Measurements from ENCODE around the gene ESYT3.
"Not testable (repeated sequence)": the region's sequence is repeated elsewhere in the genome, so short reads cannot be mapped to it uniquely, and the experiment has no call there.

The ESYT3 gene

DNA sequence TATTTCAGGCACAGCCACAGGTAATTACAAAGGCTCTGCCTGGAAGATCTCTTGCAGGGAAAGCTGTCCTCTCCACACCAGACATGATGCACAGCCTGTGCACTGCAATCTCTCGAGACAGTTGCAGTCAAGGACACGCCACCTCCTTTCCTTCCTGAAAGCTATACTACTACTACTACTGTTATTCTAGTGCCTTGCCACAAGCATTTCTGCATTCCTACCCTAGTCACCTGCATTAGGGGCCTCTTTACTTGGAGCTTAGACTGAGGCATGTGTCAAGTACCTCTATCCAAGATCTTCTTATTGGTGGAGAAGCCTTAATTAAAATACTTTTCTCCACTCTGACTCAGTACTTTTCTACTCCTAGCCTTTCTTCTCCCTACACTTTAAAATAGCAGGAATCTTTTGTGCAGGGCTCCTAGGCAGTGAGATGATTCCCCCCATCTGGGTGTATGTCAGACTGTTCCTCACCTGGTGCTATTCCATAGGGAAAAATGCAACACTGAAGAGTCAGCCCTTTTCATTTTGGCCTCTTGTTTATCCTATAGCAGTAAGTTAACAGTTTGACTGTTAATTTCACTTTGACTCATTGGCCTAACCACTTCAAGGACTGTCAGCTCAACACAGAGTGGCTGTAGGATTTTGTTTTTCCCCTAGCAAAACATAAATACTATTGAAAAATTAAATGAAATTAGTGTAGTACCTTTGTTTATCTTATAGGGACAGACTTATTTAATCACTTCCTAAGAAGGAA, 78.9 kb downstream of the ESYT3 start:
- H3K23ac ChIP-seq (ENCODE audit: low read length in 2 of 2): no peak overlapping the region
- H3K14ac ChIP-seq (ENCODE audit: low read length in 2 of 2): no peak overlapping the region
- no peaks in the 10 kb centered on the region for H3K4me1 ChIP-seq (ENCODE audit: control insufficient read depth, insufficient read depth, low read depth, low read length)
- H4K8ac ChIP-seq (ENCODE audit: low read length): no peak overlapping the region
- no peak overlapping the region for H4K91ac ChIP-seq (ENCODE audit: low read length)
- H3K79me1 ChIP-seq (replicated peaks; ENCODE audit: low read length, poor library complexity, severe bottlenecking): peaks cover 2% of the 10 kb centered on the region
- H3K4me3 ChIP-seq (ENCODE audit: insufficient read depth in 1 of 2, low read depth in 1 of 2, low read length in 2 of 2): no peak overlapping the region
- no peak overlapping the region for H2BK5ac ChIP-seq (ENCODE audit: low read depth, low read length, poor library complexity, severe bottlenecking)
- no peak overlapping the region for H2AFZ ChIP-seq (ENCODE audit: low read depth, low read length)
- H3K9ac ChIP-seq (ENCODE audit: low read length): no peak overlapping the region
- H2BK15ac ChIP-seq (ENCODE audit: low read depth, poor library complexity, severe bottlenecking): no peak overlapping the region
- no peak overlapping the region for H2BK120ac ChIP-seq (ENCODE audit: low read depth, low read length)
- no peaks in the 10 kb centered on the region for H3K9me3 ChIP-seq (ENCODE audit: control insufficient read depth, low read length)
- no peaks in the 10 kb centered on the region for H3K36me3 ChIP-seq (ENCODE audit: control insufficient read depth in 1 of 2, insufficient read depth in 2 of 2, low read depth in 1 of 2, low read length in 2 of 2)
- no peak overlapping the region for H3K4me2 ChIP-seq (ENCODE audit: low read length, poor library complexity, severe bottlenecking)
- no peak overlapping the region for H2BK12ac ChIP-seq (ENCODE audit: low read length in 2 of 2)
- H3K27me3 ChIP-seq (ENCODE audit: control insufficient read depth in 1 of 2, insufficient read depth in 1 of 2, low read length in 2 of 2): no peaks in the 10 kb centered on the region
- WGBS: 96% methylated on average over 2 of the region's 2 CpGs
- H3K27ac ChIP-seq (ENCODE audit: low read length, poor library complexity, severe bottlenecking): no peak overlapping the region
- no peak for DNase-seq
- H3K18ac ChIP-seq (ENCODE audit: low read depth in 1 of 2, low read length in 2 of 2): no peak overlapping the region
- no peak overlapping the region for H2AK5ac ChIP-seq (ENCODE audit: low read length, severe bottlenecking)
- H3K4ac ChIP-seq (ENCODE audit: low read depth in 1 of 2, low read length in 2 of 2): no peak overlapping the region

DNA sequence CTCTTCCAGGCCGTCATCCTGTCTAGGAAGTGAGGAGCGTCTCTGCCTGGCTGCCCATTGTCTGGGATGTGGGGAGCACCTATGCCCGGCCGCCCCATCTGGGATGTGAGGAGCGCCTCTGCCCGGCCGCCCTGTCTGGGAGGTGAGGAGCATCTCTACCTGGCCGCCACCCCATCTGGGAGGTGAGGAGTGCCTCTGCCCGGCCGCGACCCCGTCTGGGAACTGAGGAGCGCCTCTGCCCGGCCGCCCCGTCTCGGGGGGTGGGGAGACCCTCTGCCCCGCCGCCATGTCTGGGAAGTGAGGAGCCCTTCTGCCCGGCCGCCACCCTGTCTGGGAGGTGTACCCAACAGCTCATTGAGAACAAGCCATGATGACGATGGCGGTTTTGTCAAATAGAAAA, 87.0 kb downstream of the ESYT3 start:
- not testable (repeated sequence) for H3K9ac ChIP-seq (ENCODE audit: low read length); H3K18ac ChIP-seq (ENCODE audit: low read depth in 1 of 2, low read length in 2 of 2); H3K27me3 ChIP-seq (ENCODE audit: control insufficient read depth in 1 of 2, insufficient read depth in 1 of 2, low read length in 2 of 2); H2AFZ ChIP-seq (ENCODE audit: low read depth, low read length); H2BK12ac ChIP-seq (ENCODE audit: low read length in 2 of 2); H4K91ac ChIP-seq (ENCODE audit: low read length); H3K4me2 ChIP-seq (ENCODE audit: low read length, poor library complexity, severe bottlenecking); H3K79me1 ChIP-seq (replicated peaks; ENCODE audit: low read length, poor library complexity, severe bottlenecking); H3K9me3 ChIP-seq (ENCODE audit: control insufficient read depth, low read length); H3K14ac ChIP-seq (ENCODE audit: low read length in 2 of 2); H2BK120ac ChIP-seq (ENCODE audit: low read depth, low read length); H2BK5ac ChIP-seq (ENCODE audit: low read depth, low read length, poor library complexity, severe bottlenecking); H3K23ac ChIP-seq (ENCODE audit: low read length in 2 of 2); H3K4me1 ChIP-seq (ENCODE audit: control insufficient read depth, insufficient read depth, low read depth, low read length); H3K36me3 ChIP-seq (ENCODE audit: control insufficient read depth in 1 of 2, insufficient read depth in 2 of 2, low read depth in 1 of 2, low read length in 2 of 2); DNase-seq; H3K4me3 ChIP-seq (ENCODE audit: insufficient read depth in 1 of 2, low read depth in 1 of 2, low read length in 2 of 2); H2AK5ac ChIP-seq (ENCODE audit: low read length, severe bottlenecking); H2BK15ac ChIP-seq (ENCODE audit: low read depth, poor library complexity, severe bottlenecking); H3K4ac ChIP-seq (ENCODE audit: low read depth in 1 of 2, low read length in 2 of 2); H4K8ac ChIP-seq (ENCODE audit: low read length); H3K27ac ChIP-seq (ENCODE audit: low read length, poor library complexity, severe bottlenecking)
- WGBS: 98% methylated on average over 19 of the region's 23 CpGs
